Keratinocyte (primary cell): Measurements from ENCODE around the gene HSD11B2.

Experiments used
- EZH2 ChIP-seq: IDR thresholded peaks from one replicate; pipeline ENCODE4 v1.6.1; 2012; ENCODE audit warnings: inconsistent platforms, mild to moderate bottlenecking, low read length, moderate library complexity
- TF ChIP-seq, protein P1 (sequence below), 3 experiments: IDR thresholded peaks in 1 of 3; conservative IDR thresholded peaks in 1 of 3; optimal IDR thresholded peaks in 1 of 3; 2 replicates in 2 of 3; 3 replicates in 1 of 3; pipeline versions ENCODE3 to v1.5.1; 2011; ENCODE audit warnings: low read length in 3 of 3, mild to moderate bottlenecking in 3 of 3, moderate library complexity in 2 of 3, control low read depth in 1 of 3, inconsistent platforms in 1 of 3; ENCODE audit not compliant: insufficient read depth in 2 of 3; ENCODE audit errors: extremely low read depth in 1 of 3

DNA sequence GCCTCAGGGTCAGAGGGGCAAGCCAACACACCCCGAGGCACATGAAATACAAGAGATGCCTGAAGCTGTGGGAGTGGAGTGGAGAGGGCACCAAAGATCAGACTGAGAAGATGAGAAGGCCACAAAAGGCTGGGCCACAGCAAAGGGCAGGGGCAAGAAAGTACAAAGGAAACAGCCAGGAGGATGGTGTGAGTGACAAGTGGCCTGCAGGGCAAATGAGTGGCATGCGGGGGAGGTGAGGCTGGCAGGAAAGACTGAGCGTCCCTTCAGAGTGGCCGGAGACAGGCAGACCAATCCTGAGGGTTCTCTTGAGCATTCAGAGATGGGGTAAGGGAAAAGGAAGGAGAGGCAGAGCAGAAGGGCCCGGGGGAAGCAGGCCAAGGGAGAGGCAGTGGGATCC is 23.2 kb downstream of the HSD11B2 start:
- TF ChIP-seq EZH2 = no peak
- TF ChIP-seq, protein P1, sequence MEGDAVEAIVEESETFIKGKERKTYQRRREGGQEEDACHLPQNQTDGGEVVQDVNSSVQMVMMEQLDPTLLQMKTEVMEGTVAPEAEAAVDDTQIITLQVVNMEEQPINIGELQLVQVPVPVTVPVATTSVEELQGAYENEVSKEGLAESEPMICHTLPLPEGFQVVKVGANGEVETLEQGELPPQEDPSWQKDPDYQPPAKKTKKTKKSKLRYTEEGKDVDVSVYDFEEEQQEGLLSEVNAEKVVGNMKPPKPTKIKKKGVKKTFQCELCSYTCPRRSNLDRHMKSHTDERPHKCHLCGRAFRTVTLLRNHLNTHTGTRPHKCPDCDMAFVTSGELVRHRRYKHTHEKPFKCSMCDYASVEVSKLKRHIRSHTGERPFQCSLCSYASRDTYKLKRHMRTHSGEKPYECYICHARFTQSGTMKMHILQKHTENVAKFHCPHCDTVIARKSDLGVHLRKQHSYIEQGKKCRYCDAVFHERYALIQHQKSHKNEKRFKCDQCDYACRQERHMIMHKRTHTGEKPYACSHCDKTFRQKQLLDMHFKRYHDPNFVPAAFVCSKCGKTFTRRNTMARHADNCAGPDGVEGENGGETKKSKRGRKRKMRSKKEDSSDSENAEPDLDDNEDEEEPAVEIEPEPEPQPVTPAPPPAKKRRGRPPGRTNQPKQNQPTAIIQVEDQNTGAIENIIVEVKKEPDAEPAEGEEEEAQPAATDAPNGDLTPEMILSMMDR (optimal IDR thresholded peaks at IDR 0.05 in 1 of 3, IDR thresholded peaks at IDR 0.05 in 1 of 3, conservative IDR thresholded peaks at IDR 0.05 in 1 of 3; ENCODE audit: extremely low read depth in 1 of 3, insufficient read depth in 2 of 3, low read length in 3 of 3) = no peak
